Lung (tissue), 12 donors: ENCODE data around the gene MAEA. TPM values are rescaled to one million over a fixed set of nuclear protein-coding genes. Genes with fewer than 3 reads are reported as not detected.

Source experiments
- ATAC-seq: fragments of 200-7000 bp; cut with Tn5 transposase; one replicate; pipeline ENCODE4 v1.9.1; 2020; ENCODE audit warnings: moderate number of reproducible peaks; ENCODE audit not compliant: insufficient read depth, low FRiP score
- DNase-seq, 3 donors: peaks; one replicate each; pipeline ENCODE4 v3.0.0-alpha.2; 2013 to 2017
- H3K27ac ChIP-seq, 2 donors: one replicate each; pipeline ENCODE4 v1.5.1; 2013; ENCODE audit warnings: mild to moderate bottlenecking in 2 of 2, moderate library complexity in 2 of 2, control low read depth in 1 of 2, inconsistent platforms in 1 of 2, low read depth in 1 of 2, low read length in 1 of 2
- H3K27me3 ChIP-seq, 3 donors: one replicate each; pipeline ENCODE4 v1.5.1; 2013; ENCODE audit warnings: low read length in 2 of 3; ENCODE audit not compliant: control insufficient read depth in 3 of 3, insufficient read depth in 3 of 3
- H3K36me3 ChIP-seq, 4 donors: one replicate each; pipeline ENCODE4 v1.5.1; 2013; ENCODE audit warnings: low read length in 4 of 4, mild to moderate bottlenecking in 1 of 4, moderate library complexity in 1 of 4; ENCODE audit not compliant: control insufficient read depth in 4 of 4, insufficient read depth in 4 of 4
- H3K4me1 ChIP-seq, 5 donors: one replicate each; pipeline ENCODE4 v1.5.1; 2013; ENCODE audit warnings: low read length in 5 of 5, mild to moderate bottlenecking in 2 of 5, moderate library complexity in 1 of 5; ENCODE audit not compliant: control insufficient read depth in 5 of 5, insufficient read depth in 5 of 5
- H3K4me3 ChIP-seq: one replicate; pipeline ENCODE4 v1.5.1; 2013; ENCODE audit warnings: mild to moderate bottlenecking, control low read depth, moderate library complexity
- H3K9ac ChIP-seq, 2 donors: one replicate each; pipeline ENCODE4 v1.5.1; 2013; ENCODE audit warnings: low read length in 2 of 2, control low read depth in 1 of 2; ENCODE audit not compliant: insufficient read depth in 1 of 2
- H3K9me3 ChIP-seq, 4 donors: one replicate each; pipeline ENCODE4 v1.5.1; 2013; ENCODE audit warnings: low read length in 3 of 4, mild to moderate bottlenecking in 1 of 4, moderate library complexity in 1 of 4; ENCODE audit not compliant: control insufficient read depth in 4 of 4, insufficient read depth in 3 of 4
- WGBS, 2 donors: extraction: QIAGEN DNeasy Blood & Tissue Kit; methylation state at CpG; one replicate each; pipeline ENCODE4 v1.1.7; 2013; 5-methylcytosine and 5-hydroxymethylcytosine counted together
- polyA plus RNA-seq, 2 donors: library from polyadenylated mRNA; stranded (reverse); fragments of 200-250 nt; gene quantifications; one replicate each; pipeline ENCODE4 v1.2.1, GENCODE V29; 2013
- total RNA-seq, 2 donors: library from RNA; depleted of rRNA in 1 of 2; stranded (reverse); fragments of >200 nt in 1 of 2; gene quantifications; one replicate each; pipeline ENCODE4 v1.2.1, GENCODE V29; 2014 to 2021
- TF ChIP-seq, protein P1 (sequence below): IDR thresholded peaks from 2 replicates; pipeline ENCODE4 v1.5.1; 2012; ENCODE audit warnings: mild to moderate bottlenecking; ENCODE audit errors: control extremely low read depth, extremely low read depth
- donor health status: control.
- donor health status: control.
- donor health status: Bipolar disorder and iron deficiency.
- donor health status: healthy.
- donor health status: DM: yes; HTN: yes; CAD: no.

The MAEA gene
- total and polyA plus RNA-seq, 4 donors: 39.7 to 67.4 (median 60.8) TPM

DNA sequence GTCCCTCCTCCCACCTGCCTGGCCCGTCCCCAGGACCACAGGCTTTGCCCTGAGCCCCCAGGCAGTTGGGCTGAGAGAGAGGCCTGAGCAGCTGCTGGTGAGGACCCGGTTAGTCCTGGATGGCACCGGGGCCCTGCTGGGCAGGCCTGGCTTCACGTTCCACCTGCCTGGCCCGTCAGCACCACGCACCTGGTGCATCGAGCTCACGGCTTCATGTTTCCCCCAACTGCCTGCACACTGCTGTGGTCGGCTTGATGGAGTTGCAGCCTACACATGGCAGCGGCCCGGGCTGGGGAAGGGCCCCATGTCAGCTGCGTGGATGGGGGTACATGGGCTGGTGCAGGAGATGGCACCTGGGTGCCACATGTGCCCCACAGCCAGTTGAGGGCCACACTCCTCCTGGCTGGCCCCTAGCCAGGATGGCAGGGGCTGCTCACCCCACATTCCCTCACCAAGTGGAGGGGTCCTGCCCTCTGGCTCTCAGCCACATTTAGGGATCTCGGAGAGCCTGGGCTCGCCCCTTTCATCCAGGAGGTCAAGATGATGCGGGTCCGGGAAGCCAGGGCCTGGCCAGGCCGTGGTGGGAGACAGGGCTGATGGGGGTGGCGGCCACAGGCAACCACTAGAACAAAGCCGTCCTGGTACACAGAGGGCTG lies 88.0 kb downstream of the MAEA start:
- H3K9me3 ChIP-seq: no peaks in the 10 kb centered on the region
- H3K27me3 ChIP-seq: no peaks in the 10 kb centered on the region
- 92 to 97% methylated on average over 19 of the region's 19 CpGs for WGBS, 2 donors
- H3K4me3 ChIP-seq: no peak overlapping the region
- no peaks in the 10 kb centered on the region for H3K4me1 ChIP-seq
- H3K27ac ChIP-seq: no peak overlapping the region
- DNase-seq: no peak
- H3K36me3 ChIP-seq: peaks cover 0 to 60% (median 0%) of the 10 kb centered on the region in 4 donors
- TF ChIP-seq, protein P1, sequence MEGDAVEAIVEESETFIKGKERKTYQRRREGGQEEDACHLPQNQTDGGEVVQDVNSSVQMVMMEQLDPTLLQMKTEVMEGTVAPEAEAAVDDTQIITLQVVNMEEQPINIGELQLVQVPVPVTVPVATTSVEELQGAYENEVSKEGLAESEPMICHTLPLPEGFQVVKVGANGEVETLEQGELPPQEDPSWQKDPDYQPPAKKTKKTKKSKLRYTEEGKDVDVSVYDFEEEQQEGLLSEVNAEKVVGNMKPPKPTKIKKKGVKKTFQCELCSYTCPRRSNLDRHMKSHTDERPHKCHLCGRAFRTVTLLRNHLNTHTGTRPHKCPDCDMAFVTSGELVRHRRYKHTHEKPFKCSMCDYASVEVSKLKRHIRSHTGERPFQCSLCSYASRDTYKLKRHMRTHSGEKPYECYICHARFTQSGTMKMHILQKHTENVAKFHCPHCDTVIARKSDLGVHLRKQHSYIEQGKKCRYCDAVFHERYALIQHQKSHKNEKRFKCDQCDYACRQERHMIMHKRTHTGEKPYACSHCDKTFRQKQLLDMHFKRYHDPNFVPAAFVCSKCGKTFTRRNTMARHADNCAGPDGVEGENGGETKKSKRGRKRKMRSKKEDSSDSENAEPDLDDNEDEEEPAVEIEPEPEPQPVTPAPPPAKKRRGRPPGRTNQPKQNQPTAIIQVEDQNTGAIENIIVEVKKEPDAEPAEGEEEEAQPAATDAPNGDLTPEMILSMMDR: no peak
- H3K9ac ChIP-seq: no peak overlapping the region
- ATAC-seq: no peak

DNA sequence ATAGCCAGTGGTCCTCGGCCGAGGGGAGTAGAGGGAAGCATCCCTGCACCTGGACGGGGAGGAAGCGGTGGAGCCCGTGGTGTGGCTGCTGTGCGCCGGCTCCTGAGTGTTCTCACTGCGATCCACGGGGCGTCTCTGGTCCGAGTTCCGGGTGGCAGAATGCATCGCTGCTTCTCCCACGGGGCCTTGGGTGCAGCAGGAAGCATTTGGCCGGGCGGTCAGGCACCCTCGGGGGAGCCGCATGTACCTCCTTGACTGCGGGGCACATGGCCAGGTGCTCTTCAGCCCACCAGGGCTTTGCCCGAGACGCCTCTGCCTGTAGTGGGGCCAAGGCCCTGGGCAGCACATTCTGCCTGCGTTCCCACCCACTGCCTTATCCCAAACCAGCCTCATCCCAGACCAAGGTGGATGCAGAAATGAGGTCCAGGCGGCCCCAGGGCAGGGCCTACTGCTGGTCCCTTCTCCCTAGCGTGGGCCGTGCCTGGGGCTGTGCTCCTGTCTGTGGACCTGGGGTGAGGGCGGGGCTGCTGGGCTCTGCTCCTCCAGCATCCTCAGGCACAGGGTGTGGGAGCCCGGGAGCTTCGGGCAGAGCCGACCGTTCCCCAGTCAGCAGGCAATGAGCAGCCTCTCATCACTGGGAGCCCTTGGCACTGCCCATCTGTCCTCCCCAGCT lies 89.0 kb downstream of the MAEA start:
- TF ChIP-seq, protein P1: no peak
- ATAC-seq (no peak), DNase-seq (no peak)
- H3K27me3 ChIP-seq: no peaks in the 10 kb centered on the region
- WGBS, 2 donors: 91% methylated on average over 30 of the region's 30 CpGs
- no peaks in the 10 kb centered on the region for H3K9me3 ChIP-seq
- no peak overlapping the region for H3K9ac ChIP-seq
- no peak overlapping the region for H3K4me3 ChIP-seq
- H3K27ac ChIP-seq: no peak overlapping the region
- no peaks in the 10 kb centered on the region for H3K4me1 ChIP-seq
- peaks cover 0 to 66% (median 0%) of the 10 kb centered on the region in 4 donors for H3K36me3 ChIP-seq

DNA sequence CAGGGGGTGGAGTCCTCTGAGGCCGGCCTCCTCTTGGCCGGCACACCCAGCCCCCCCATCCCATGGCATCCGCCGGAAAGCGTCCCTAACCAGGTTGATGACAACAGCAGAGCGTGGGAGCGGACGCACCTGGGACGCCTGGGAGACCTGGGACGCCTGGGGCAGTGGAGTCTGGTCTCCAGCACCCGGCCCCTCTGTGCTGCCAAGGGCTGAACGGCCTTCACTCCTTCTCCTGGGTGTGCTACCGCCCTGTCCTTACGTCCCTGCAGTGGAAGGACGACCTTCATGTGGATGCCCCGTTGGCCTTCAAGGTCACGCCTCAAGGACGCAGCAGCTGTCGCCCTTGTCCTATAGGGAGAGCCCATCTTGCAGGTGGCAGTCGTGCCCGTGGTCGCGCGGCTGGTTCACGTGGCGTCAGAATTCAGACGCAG lies 89.7 kb downstream of the MAEA start:
- Histone ChIP-seq H3K9ac (no peak overlapping the region), H3K27me3 (no peaks in the 10 kb centered on the region), H3K27ac (no peak overlapping the region), H3K9me3 (no peaks in the 10 kb centered on the region), H3K36me3 (peaks cover 0 to 72% (median 0%) of the 10 kb centered on the region in 4 donors), H3K4me3 (no peak overlapping the region), H3K4me1 (no peaks in the 10 kb centered on the region)
- no peak for ATAC-seq
- TF ChIP-seq, protein P1: no peak
- WGBS, 2 donors: 91 to 97% methylated on average over 23 to 27 of the region's 27 CpGs
- no peak for DNase-seq
